ENCODE measurements around the gene LRRC51. TPM values are rescaled to one million over a fixed set of nuclear protein-coding genes. Genes with fewer than 3 reads are reported as not detected.

Gene LRRC51
- total RNA-seq, 1 donor from 2014 or later: 5.2 TPM

DNA sequence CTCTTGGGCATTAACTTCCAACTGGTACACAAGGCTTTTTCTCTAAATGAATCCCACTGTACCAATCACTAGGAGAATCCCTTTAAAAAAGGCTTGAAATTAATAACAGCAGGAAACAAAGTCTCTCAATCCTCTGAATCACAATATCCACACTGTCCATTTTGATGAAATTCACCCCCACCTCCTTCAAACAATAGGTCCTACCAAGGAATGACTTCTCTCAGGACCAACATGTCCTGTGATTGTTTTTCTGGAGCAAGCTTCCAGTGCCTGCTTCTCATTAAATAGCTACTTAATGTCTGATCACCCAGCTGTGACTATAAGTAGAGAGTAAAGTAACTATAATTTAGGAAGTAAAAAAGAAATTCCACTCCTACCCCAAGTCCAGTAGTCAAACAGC, 13.4 kb upstream of the LRRC51 start:
- Mint-ChIP-seq H3K4me1 (peaks cover 26% of the 10 kb centered on the region), H3K27ac (no peak overlapping the region), H3K9me3 (no peaks in the 10 kb centered on the region), H3K4me3 (no peak overlapping the region), H3K27me3 (ENCODE audit: low read depth) (no peaks in the 10 kb centered on the region), H3K36me3 (peaks cover 7% of the 10 kb centered on the region)
- no peak for DNase-seq (ENCODE audit: low spot score in 2 of 2, unreplicated experiment in 2 of 2)
- TF ChIP-seq, protein P1, sequence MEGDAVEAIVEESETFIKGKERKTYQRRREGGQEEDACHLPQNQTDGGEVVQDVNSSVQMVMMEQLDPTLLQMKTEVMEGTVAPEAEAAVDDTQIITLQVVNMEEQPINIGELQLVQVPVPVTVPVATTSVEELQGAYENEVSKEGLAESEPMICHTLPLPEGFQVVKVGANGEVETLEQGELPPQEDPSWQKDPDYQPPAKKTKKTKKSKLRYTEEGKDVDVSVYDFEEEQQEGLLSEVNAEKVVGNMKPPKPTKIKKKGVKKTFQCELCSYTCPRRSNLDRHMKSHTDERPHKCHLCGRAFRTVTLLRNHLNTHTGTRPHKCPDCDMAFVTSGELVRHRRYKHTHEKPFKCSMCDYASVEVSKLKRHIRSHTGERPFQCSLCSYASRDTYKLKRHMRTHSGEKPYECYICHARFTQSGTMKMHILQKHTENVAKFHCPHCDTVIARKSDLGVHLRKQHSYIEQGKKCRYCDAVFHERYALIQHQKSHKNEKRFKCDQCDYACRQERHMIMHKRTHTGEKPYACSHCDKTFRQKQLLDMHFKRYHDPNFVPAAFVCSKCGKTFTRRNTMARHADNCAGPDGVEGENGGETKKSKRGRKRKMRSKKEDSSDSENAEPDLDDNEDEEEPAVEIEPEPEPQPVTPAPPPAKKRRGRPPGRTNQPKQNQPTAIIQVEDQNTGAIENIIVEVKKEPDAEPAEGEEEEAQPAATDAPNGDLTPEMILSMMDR (IDR thresholded peaks at IDR 0.05; ENCODE audit: unreplicated experiment): no peak

DNA sequence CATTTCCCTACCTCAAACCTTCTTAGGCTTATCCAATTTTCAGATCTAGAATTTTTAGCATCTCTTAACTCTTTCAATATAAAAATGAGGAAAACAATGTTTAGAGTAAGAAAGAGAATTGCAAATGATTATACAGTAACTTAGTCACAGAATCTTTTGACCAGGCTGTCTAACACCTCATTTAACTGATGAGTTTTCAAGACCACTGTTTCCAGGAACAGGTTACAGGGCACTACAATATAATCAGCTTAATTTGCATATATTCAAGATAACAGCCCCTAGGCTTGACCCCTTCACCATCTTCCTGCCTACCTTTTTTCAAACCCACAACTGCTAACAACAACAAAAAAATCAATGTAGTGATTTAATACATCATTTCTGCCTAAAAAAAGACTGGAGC, 13.0 kb upstream of the LRRC51 start:
- Mint-ChIP-seq H3K9me3 (no peaks in the 10 kb centered on the region), H3K27me3 (ENCODE audit: low read depth) (no peaks in the 10 kb centered on the region), H3K4me3 (no peak overlapping the region), H3K36me3 (peaks cover 7% of the 10 kb centered on the region), H3K27ac (no peak overlapping the region), H3K4me1 (peaks cover 30% of the 10 kb centered on the region)
- DNase-seq (ENCODE audit: low spot score in 2 of 2, unreplicated experiment in 2 of 2): no peak
- TF ChIP-seq, protein P1 (IDR thresholded peaks at IDR 0.05; ENCODE audit: unreplicated experiment): no peak

GRCh38 chr11:72069200-72069599, 11.4 kb upstream of the LRRC51 start:
- Mint-ChIP-seq H3K27me3 (ENCODE audit: low read depth) (no peaks in the 10 kb centered on the region), H3K27ac (peak overlapping the region; percentile 44), H3K4me1 (peaks cover 30% of the 10 kb centered on the region), H3K4me3 (no peak overlapping the region), H3K36me3 (peaks cover 7% of the 10 kb centered on the region), H3K9me3 (no peaks in the 10 kb centered on the region)
- DNase-seq (ENCODE audit: low spot score in 2 of 2, unreplicated experiment in 2 of 2): no peak
- TF ChIP-seq, protein P1 (IDR thresholded peaks at IDR 0.05; ENCODE audit: unreplicated experiment): no peak

DNA sequence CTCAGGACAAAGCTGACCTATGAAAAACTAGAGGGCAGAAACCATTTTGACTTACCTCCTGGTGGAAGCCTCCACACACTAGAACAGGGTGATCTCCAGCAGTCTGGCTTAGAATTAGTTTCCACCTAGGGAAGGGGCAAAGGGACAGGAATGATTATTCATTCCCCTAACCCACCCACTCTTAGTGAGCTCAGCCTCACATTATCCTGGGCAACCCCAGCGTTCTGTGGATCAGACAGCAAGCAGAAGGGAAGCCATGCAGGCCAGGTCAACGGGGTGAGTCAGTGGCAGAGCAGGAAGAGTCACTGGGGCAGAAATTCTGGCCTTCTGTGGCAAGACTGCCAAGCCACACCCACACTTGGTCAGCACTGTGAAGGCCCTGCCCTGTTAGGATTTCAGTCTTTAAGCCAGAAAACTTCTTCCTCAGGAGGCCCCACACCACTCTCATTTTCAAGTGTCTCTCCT, 10.8 kb upstream of the LRRC51 start:
- H3K4me3 Mint-ChIP-seq: no peak overlapping the region
- H3K4me1 Mint-ChIP-seq: peaks cover 30% of the 10 kb centered on the region
- H3K36me3 Mint-ChIP-seq: peaks cover 7% of the 10 kb centered on the region
- H3K27me3 Mint-ChIP-seq (ENCODE audit: low read depth): no peaks in the 10 kb centered on the region
- peak overlapping the region; percentile 44 for H3K27ac Mint-ChIP-seq
- H3K9me3 Mint-ChIP-seq: no peaks in the 10 kb centered on the region
- DNase-seq (ENCODE audit: low spot score in 2 of 2, unreplicated experiment in 2 of 2): no peak
- TF ChIP-seq, protein P1 (IDR thresholded peaks at IDR 0.05; ENCODE audit: unreplicated experiment): no peak

DNA sequence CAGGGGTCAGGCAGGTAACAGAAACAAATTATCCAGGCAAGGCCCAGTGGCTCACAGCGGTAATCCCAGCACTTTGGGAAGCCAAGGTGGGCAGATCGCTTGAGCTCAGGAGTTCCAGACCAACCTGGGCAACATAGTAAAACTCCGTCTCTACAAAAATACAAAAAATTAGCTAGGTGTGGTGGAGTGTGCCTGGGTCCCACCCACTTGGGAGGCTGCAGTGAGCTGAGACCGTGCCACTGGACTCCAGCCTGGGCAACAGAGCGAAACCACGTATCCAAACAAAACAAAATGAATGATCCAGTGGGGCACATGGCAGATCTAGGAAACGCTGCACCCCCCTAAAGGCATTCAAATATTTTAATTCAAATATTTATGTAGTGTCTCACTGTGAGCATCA, 10.2 kb upstream of the LRRC51 start:
- H3K4me1 Mint-ChIP-seq: peaks cover 30% of the 10 kb centered on the region
- H3K36me3 Mint-ChIP-seq: peaks cover 8% of the 10 kb centered on the region
- TF ChIP-seq, protein P1 (IDR thresholded peaks at IDR 0.05; ENCODE audit: unreplicated experiment): no peak
- H3K27ac Mint-ChIP-seq: peak overlapping the region; percentile 44
- no peaks in the 10 kb centered on the region for H3K27me3 Mint-ChIP-seq (ENCODE audit: low read depth)
- no peak overlapping the region for H3K4me3 Mint-ChIP-seq
- no peaks in the 10 kb centered on the region for H3K9me3 Mint-ChIP-seq
- DNase-seq (ENCODE audit: low spot score in 2 of 2, unreplicated experiment in 2 of 2): no peak

DNA sequence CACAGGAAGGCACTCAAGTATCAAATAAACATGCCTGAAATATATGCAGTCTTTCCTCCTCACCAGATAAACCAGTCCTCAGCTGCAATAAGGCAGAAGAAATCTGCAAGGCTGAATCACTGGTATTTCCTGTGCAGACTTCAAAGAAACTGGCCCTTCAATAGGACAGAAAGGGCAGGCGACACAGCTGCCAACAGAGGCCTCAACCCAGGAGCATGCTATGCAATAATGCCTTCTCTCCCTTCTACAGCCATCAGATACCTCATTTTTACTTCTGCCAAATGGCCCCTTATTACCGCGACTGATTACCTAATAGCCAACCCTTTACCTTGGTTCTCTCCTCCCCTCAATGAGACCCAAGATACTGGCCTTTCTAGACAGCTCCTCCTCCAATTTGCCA, 8.3 kb upstream of the LRRC51 start:
- Mint-ChIP-seq H3K4me1 (peaks cover 35% of the 10 kb centered on the region), H3K4me3 (peak overlapping the region; percentile 1), H3K36me3 (peaks cover 4% of the 10 kb centered on the region), H3K9me3 (no peaks in the 10 kb centered on the region), H3K27me3 (ENCODE audit: low read depth) (no peaks in the 10 kb centered on the region), H3K27ac (peak overlapping the region; percentile 93)
- no peak for DNase-seq (ENCODE audit: low spot score in 2 of 2, unreplicated experiment in 2 of 2)
- TF ChIP-seq, protein P1 (IDR thresholded peaks at IDR 0.05; ENCODE audit: unreplicated experiment): no peak

Data from mesothelial cell of epicardium (in vitro differentiated cells).